HG03025 (cell line): ENCODE data around the gene COL4A2.
A peak's percentile ranks its signal among the peaks of the same experiment; 100 is the strongest.

ENCODE experiments used
- ATAC-seq: cut with Tn5 transposase; IDR thresholded peaks from one replicate; pipeline ENCODE4 v1.9.1; 2021; ENCODE audit warnings: mild to moderate bottlenecking, moderate library complexity; ENCODE audit not compliant: unreplicated experiment, low FRiP score

The COL4A2 gene

GRCh38 chr13:110351636-110352420 is 44.7 kb downstream of the COL4A2 start:
- no peak for ATAC-seq

- ATAC-seq = no peak
These were observed 45.7 kb downstream of the COL4A2 start for GRCh38 chr13:110352735-110353134.

DNA sequence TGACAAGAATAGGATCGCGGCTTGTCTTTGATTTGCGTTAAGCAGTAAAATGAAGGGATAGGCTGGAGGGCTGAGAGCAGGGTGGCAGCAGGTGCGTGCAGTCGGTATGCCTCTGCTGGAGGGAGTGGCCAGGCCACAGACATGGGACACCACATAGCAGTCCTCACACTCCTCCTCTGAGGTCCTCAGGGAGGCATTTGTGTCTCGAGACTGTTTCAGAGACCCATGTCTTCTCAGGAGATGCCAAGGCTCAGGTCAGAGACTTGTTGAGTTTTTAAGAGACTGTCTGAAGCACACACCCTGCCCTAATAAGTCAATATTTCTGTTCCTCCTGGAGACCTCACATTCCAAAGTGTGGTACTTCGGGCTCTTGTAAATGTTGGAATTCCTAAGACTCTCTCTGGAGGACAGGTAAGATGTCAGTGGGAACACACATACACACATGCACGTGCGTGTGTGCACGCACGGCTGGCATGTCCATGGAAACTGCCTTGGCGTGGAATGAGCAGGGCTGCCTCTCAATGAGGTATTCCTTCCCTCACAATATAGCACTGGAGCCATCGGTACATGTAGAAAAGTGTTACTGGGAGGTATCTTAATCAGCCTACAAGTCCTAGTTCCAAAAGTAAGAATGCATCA is 46.4 kb downstream of the COL4A2 start:
- no peak for ATAC-seq

DNA sequence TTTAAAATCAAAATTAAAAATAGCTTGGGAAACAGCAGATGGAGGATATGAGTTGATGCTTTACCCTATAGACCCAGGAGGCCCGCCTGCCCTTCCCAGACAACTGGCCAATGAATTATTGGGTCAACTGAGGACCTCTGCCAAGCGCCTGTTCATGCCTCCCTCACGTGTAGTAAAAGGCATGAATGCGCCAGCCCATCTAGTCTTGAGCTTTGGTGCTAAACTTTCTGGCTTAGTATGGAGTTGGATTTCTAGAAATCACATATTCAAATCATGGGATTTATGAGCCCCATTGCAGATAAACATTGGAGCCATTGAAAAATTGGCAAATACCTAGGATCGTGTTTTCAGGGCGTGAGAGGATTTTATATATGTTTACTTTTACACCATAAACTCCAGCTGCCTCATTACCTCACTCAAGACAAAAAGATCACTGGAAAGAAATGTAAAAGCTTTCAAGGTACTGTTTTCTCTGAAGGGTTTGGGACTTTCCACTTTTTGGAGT is 47.1 kb downstream of the COL4A2 start:
- no peak for ATAC-seq

- no peak for ATAC-seq
These were observed 47.8 kb downstream of the COL4A2 start for GRCh38 chr13:110354715-110355473.

DNA sequence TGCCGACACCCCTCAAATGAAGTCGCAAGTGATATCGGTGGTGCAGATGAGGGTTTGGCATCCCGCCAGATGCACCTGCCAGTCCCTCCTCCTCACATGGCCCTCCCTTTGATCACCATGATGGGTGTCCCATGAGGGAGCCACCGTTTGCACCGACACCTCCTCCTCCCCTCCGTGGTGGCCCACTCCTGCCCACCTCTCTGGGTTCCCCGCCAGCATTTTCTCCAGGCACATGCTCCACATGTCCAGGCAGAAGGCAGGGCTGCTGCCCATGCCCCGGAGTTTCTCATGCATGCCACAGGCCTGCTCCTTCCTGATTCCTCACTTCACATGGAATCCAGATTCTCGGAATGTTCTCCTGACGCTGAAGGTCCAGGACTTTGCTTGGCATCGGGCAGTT is 49.3 kb downstream of the COL4A2 start:
- ATAC-seq = no peak

- no peak for ATAC-seq
These were observed 51.3 kb downstream of the COL4A2 start for GRCh38 chr13:110358381-110358780.

DNA sequence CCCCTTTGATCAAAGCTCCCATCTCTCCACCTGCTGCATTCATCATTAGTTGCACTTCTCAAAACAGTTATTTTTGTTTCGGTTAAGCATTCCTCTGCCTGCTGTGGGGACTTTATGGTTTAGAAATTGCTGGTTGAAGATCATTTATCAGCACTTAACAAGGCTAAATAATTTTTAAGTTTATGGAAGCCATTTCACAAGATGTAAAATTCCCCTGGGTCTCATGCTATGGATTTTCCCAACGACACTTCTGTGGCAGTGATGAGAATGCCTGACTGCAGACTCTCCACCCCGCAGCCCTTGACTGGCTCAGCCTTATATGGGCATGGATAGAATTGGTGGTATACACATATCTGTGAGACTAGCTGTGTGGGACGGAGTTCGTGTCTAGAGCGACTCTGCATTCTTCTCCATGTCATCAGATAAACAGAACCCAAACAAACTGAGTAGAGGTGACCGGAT is 52.8 kb downstream of the COL4A2 start:
- no peak for ATAC-seq

DNA sequence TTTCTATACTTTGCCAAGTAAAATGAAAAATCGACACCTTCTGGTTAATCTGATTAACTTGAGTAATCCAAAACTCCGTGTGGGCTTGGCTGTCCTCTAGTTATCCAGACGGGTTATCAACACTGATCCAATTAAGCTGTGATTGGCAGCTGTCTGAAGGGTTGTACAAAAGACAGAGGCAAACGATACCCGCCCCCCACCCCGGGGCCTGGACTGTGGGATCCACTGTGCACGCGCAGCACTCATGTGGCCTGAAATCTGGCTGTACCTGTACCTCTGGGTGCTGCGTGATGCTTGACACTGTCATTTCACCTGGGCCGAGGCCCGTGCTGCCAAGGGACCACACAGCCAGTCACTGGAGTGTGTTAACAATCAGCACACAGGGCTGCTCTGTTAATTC is 53.5 kb downstream of the COL4A2 start:
- ATAC-seq = no peak

GRCh38 chr13:110361365-110361911 is 54.4 kb downstream of the COL4A2 start:
- no peak for ATAC-seq

GRCh38 chr13:110363010-110363409 is 55.9 kb downstream of the COL4A2 start:
- no peak for ATAC-seq

- ATAC-seq = no peak
These were observed 57.0 kb downstream of the COL4A2 start for GRCh38 chr13:110364081-110364480.

DNA sequence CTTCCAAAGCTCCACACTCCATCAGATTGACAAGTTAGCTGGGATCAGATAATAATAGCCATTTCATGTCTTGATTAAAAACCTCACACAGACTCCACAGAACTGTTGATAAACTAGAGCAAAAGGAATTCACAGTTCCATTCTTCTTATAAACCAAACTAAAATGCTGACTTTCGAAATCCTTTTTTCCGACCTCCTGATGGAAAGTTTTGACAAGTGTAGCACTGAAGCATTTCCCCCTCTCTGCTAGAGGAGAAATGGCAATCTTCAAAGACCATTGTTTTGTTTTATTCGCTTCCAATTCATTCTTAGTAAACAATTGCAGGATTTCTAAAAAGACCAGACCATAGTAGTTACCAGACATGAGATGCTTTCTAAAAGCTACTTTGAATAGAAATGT is 58.8 kb downstream of the COL4A2 start:
- no peak for ATAC-seq

DNA sequence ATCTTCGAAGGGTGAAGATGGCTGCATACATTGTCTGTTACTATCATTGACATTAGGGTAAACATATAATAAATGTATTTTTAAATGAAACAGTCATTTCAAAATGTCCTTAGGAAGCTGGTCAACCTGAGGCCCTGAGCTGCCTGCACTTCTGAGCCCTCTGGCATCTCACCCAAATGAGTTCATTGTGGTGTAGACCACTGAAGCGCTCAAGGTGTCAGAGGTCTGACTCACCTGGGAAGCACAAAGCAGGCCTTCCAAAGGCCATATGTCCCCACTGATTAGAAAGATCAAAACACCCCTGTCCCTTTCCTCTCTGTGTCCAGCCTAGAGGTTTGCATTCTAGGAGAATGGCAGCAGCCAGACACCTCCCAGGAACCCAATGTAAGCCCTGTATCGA is 59.6 kb downstream of the COL4A2 start:
- no peak for ATAC-seq

DNA sequence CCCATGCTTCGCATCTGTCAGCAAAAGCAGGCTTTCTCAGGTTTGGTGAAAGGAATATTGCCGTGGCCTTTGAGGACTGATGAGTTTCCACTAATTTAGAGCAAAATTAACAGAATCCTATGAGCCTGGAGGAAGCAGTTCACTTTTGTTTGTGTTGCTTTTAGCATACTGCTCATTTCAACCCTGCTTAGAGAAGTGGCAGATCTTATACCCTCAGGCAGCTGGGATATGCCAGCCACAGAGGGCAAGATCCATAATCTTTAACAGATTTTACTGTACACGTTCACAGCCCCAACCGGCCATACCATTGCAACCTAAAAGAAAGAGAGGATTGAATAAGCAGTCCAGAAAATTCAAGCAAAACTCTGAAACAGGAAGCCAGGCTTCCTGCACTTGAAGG is 60.5 kb downstream of the COL4A2 start:
- no peak for ATAC-seq

GRCh38 chr13:110368408-110368807 is 61.3 kb downstream of the COL4A2 start:
- ATAC-seq = no peak

DNA sequence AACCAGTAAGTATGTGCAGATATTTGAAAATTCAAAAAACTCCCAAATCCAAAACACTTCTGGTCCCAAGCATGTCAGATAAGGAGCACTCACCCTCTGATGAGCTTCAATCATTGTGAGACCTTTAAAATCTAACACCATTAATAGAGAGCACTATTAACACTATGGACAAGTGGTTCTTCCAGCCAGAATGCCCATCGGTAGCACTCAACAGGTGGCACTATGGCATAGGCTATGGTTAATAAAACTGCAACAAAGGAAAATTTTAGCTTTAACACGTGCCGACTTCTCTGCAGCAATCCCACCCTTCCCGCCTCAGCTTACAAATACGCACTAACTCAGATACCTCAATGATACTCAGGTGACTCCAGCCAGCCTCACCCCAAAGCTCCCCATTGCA is 62.3 kb downstream of the COL4A2 start:
- ATAC-seq = no peak

- ATAC-seq = peak; percentile 56
These were observed 64.7 kb downstream of the COL4A2 start for GRCh38 chr13:110371550-110372465.

GRCh38 chr13:110372676-110373075 is 65.6 kb downstream of the COL4A2 start:
- no peak for ATAC-seq

- no peak for ATAC-seq
These were observed 66.5 kb downstream of the COL4A2 start for GRCh38 chr13:110373617-110374016.
